H54 (cell line): ENCODE results near the gene ZNF365.

ENCODE experiments used
- DNase-seq: peaks from one replicate; pipeline ENCODE4 v3.0.0; 2011; ENCODE audit warnings: low spot score, mixed read lengths; ENCODE audit not compliant: insufficient read length
- FAIRE-seq: peaks from 3 replicates; lab custom pipeline; 2011; peaks lifted over from hg19 to GRCh38; lab: Jason Lieb, UNC
- POLR2A ChIP-seq: IDR thresholded peaks from 2 replicates; pipeline ENCODE4 v1.6.1; 2011; ENCODE audit warnings: low read depth, mild to moderate bottlenecking, low read length

ZNF365 gene, protein sequence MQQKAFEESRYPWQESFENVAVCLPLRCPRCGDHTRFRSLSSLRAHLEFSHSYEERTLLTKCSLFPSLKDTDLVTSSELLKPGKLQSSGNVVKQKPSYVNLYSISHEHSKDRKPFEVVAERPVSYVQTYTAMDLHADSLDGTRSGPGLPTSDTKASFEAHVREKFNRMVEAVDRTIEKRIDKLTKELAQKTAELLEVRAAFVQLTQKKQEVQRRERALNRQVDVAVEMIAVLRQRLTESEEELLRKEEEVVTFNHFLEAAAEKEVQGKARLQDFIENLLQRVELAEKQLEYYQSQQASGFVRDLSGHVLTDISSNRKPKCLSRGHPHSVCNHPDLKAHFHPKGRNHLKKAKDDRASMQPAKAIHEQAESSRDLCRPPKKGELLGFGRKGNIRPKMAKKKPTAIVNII

DNA sequence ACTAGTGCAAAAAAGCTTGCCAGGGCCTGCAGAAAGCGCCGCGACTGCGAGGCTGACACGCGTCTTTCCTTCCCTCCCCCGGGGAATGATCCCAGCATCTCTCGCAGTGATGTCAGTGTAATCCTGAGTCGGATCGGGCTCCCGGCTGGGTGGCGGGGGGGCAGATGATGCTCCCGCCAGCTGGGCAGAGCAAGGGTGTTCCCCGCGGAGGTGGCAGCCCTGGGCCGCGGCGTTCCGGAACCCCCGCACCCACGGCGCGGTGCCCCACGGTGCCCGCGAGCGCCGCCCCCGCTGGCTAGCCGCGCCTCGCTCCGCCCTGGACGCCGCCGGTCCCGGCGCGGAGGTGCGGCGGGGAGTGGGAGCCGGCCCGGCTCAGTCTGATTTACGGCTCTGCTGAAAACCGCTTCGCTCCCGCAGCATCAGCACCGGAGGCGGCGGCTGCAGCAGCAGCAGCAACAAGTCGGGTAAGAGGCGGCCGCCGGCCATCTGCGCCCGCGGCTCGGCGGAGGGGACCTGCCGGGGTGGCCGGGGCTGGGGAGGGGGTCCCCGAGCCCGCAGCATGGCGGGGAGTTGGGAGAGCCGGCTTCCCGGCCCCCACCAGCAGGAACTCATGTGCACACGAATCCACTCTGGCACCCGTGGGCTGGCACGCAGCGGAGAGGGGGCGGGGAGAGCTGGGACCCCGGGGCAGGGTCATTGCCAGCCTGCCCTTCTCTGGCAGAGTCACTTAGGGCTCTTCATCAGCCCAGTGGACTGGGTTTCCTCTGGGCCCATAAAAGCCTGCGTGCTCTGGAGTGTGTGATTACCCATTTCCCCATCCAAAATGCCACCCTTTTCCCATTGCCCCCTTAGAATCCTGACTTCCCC, at the start of gene ZNF365:
TSS of gene ZNF365 (plus strand) at position 375 of the 867 bp plus-strand sequence. CDS start 1,825 bp downstream, outside the sequence.
- TF ChIP-seq POLR2A, result peak; percentile 50
- DNase-seq (peak; percentile 74), FAIRE-seq (no peak)

DNA sequence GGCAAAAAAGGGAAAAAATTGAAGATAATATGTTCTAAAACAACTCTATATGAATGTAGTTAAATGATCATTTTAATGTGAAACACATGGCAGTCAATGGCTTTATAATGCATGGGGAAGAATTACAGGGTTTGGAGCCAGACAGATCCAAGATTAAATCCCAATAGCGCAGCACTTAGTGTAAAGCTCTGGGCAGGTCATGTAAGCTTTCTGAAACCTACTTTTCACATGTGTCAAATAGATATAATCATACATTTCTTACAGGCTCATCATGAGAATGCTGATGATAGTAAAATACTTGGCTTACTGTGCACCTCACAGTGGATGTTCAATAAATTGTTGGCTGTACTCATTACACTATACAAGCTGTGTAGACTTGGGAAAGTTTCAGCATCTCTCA, 48.0 kb upstream of the ZNF365 start:
- no peak for TF ChIP-seq POLR2A
- FAIRE-seq, result peak; percentile 11
- DNase-seq, result no peak

DNA sequence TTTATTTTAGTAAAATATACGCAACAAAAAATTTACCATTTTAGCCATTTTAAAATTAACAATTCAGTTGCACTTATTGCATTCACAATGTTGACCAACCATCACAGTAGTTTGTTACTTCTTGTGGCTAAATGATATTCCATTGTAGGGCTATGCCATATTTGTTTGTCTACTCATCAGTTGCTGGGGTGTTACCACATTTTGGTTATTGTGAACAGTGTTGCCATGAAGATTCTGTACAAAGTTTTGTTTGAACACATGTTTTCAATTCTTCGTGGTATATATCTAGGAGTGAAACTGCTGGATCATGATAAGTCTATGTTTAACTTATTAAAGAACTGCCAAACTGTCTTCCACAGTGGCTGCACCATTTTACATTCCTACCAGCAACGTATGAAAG, 46.3 kb upstream of the ZNF365 start:
- TF ChIP-seq POLR2A, result no peak
- no peak for DNase-seq
- FAIRE-seq, result peak; percentile 74

DNA sequence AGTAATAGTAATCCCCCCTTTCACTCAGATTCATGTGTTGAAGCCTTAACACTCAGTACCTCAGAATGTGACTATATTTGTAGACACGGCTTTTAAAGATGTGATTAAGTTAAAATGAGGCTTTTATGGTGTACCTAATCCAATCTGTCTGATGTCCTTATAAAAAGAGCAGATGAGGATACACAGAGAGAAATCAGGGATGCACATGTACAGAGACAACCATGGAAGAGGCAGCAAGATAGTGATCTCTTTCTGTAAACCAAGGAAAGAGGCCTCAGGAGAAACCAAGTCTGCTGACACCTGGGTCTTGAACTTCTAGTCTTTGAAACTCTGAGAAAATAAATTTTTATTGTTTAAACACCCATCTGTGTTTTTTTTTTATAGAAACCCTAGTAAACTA, 44.0 kb upstream of the ZNF365 start:
- FAIRE-seq (no peak), DNase-seq (no peak)
- no peak for TF ChIP-seq POLR2A

DNA sequence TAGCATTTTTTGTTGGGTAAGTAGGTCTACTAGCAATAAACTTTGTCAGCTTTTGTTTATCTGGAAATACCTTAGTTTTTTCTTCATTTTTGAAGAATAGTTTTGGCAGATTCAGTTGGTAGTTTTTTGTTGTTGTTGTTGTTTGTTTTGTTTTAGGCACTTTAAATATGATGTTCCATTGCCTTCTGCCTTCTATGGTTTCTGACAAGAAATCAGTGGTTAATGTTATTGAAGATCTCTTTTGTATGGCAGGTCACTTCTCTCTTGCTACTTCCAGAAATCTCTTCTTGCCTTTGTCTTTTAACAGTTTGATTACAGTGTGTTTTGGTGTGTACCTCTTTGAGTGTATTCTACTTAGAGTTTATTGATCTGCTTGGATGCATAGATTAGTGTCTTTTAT, 41.8 kb upstream of the ZNF365 start:
- DNase-seq (no peak), FAIRE-seq (peak; percentile 66)
- no peak for TF ChIP-seq POLR2A

DNA sequence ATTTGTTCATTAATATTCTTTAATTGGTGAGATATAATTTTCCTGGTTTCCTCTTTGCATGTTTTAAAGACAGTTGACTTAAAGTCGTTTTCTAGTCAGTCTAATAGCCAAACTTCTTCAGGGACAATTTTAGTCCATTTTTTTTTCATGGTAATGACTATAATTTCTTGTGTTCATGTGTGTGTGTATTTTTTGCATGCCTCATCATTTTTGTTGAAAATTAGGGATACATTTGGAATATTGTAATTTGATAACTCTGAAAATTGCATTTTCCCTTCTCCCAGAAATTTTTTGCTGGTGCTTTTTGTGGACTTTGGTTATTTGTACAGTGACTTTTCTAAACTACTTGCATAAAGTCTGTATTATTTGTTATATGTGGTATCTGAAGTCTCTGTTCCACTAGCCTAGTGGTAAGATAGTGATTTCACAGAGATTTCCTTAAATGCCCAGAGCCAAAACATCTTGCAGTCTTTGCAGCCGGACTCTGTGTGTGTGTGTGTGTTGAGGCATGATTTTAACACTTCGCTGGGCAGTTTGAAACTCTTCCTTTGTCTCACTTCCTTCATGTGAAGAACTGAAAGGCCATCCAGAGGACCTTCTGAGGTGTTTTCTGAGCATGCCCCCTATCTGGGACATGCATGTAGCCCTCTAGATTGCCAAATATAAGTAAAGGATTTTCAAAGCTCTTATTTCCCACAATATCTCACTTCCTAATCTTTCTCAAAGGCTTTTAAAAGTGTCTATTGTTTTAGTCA, 40.9 kb upstream of the ZNF365 start:
- DNase-seq (no peak), FAIRE-seq (no peak)
- no peak for TF ChIP-seq POLR2A

DNA sequence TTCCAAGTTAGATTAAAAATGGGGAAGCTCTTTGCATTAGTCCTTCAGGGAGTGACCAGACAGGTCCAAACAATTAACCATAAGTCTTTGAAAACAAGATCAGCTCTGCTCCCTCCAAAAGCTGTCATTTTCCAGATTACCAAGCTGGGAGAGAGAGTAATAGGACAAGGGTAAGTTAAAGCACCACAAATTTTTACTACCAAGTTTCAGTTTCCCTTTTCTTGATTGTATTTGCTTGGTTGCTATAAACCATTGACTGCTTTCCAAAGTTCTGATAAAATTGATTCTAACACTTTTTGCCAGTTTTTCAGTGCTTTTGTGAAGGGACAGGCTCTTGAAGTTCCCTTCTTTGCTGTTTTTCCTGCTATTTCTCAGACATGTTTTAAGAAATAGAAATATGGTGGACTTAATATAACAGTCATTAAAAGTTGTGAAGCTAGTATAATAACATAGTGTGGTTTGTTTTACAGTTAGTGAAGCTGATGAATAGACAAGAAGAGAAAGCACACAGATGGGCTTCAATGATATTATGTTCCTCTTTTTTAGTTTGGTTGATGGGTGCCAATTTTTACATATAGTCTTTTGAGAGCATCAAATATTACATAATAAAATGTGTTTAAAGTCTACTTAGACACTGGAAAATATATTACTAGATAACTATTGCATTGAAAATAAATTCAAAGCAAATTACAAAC, 40.0 kb upstream of the ZNF365 start:
- FAIRE-seq (no peak), DNase-seq (no peak)
- no peak for TF ChIP-seq POLR2A

DNA sequence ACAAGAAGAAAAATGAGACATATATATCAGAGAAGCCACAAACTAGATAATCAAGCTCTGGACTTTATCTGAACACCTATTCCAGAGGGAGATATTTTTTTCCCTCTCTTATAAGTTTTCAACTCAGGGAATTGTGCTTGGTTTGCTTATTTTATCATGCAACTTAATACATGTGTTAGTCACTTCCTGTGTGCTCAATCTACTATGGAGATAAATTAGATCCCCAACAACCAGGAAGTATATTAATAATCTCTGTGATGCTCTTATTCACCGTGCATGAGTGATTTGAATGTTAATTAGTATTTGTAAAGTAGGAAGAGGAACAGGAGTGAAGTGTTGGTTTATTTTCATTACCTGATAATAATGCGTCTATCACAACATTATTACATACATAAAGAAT, 38.8 kb upstream of the ZNF365 start:
- DNase-seq (no peak), FAIRE-seq (no peak)
- TF ChIP-seq POLR2A, result no peak

DNA sequence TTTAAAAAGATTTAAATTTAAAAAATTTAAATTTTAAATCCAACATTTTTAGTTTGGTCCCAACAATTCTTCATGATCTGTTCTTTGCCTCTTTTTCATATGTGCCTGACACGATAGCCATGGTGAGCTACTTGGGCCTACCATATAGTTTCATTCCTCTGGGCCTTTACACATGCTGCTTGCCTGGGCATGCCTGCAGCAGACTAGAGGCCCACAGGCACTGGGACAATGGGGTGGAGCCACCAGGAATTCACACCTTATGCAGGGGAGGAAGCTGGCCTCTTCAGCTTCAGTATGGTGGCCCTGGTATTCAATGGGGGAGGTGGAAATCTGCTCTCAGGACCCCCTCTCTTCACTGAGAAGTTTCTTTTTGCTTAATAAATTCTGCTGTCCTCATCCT, 37.8 kb upstream of the ZNF365 start:
- FAIRE-seq (no peak), DNase-seq (no peak)
- no peak for TF ChIP-seq POLR2A

DNA sequence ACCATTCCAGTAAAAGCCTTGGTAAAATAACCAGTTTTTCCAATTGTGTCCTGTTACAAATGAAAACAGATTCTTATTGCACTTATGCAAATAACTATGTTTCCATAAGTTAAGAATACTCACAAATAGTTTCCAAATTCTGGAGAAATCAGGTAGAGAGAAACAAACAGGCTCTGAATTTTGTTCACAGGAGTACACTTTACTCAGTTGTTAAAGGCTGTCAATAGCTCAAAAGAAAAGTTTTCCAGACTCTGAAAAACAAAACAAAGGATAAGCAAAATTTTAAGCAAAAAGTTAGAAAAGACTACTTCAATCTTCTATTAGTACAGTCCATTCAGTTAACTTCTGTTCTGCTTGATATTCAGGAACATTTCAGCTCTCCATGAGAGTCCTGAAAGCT, 32.8 kb upstream of the ZNF365 start:
- TF ChIP-seq POLR2A, result no peak
- FAIRE-seq (no peak), DNase-seq (no peak)

DNA sequence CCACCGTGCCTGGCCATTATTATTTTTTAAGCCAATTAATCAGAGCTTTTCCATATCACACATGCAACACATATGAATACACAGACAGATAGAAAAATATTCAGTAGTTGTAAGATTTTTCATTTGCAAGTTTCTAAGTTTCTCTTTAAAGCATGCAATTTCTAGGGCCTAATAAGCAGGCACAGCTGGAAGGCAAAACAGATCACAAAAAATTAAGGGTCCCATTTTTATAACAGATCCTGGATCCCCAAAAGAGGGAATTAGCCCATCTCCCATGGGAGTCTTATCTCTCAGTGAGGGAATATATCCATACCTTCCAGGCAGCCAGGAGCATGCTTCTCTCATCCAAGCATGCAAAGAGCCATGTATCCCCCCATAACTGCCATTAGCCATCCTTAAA, 31.2 kb upstream of the ZNF365 start:
- no peak for TF ChIP-seq POLR2A
- no peak for FAIRE-seq
- DNase-seq, result no peak

DNA sequence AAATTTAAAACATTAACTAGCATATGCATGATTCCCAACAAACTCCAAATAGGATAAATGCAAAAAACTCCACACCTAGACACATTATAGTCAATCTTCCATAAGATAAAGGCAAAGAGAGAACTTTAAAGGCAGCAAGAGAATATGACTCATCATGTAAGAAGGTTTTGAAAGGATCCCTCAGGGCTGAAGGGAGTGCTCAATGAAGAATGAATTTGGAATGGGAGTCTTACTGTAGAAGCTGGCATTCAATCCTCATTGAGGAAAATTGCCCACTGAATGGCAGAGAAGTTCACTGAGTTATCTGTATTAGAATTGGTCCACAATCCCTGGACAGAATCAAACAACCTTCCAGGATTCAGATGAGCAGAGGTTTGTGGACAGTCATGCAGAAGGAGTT, 26.1 kb upstream of the ZNF365 start:
- DNase-seq, result no peak
- FAIRE-seq, result no peak
- no peak for TF ChIP-seq POLR2A

DNA sequence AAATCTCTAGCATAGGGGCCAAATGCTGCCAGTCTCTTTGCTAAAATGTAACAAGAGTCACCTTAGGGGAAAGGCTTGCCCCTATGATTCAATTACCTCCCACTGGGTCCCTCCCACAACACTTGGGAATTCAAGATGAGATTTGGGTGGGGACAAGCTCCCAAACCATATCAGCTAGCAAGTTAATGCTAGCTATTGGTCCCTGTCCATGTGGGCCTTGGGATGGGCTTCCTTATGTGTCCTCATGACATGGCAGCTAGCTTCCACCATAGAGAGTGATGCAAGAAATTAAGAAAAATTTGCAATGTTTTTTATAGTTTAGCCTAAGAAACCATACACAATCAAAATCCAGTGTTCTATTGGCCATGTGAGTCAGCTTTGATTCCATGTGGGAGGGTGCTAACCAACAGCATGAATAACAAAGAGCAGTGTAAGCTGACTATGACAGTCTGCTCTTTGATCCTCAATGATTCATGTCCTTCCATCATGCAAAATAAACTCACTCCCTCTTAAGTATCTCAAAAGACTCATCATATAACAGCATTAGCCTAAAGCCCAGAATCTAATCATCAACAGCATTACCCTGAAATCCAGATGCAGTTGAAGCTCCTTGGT, 21.7 kb upstream of the ZNF365 start:
- no peak for TF ChIP-seq POLR2A
- DNase-seq (no peak), FAIRE-seq (no peak)
